HepG2 (cell line): ENCODE data around the gene ARHGAP31. TPM values are rescaled to one million over a fixed set of nuclear protein-coding genes. Genes with fewer than 3 reads are reported as not detected.

Experiments used
- ATAC-seq: fragments of 200-7000 bp; cut with Tn5 transposase; 3 replicates; pipeline ENCODE4 v1.9.1; 2020; ENCODE audit warnings: mild to moderate bottlenecking, moderate library complexity
- BruUV-seq: library from RNA; stranded (reverse); fragments of 400-500 nt; replicated peaks from 2 replicates; lab custom pipeline; 2021; lab: Mats Ljungman, UMichigan
- CTCF ChIA-PET: fragments of 300-600 bp; formaldehyde crosslinking; extraction: SDS; loops from one replicate; lab custom pipeline; 2021; ENCODE audit warnings: low total read pairs, inconsistent platforms, low intra/inter-chr PET ratio; lab: Yijun Ruan, JAX
- POLR2A ChIA-PET: fragments of 350-600 bp; sonication (Branson Sonifier 250); formaldehyde crosslinking; loops from one replicate; lab custom pipeline; 2020; ENCODE audit warnings: antibody characterized with exemption, inconsistent platforms; lab: Yijun Ruan, JAX
- DNase-seq: peaks from one replicate; pipeline ENCODE4 v3.0.0-alpha.2; 2015; ENCODE audit warnings: low spot score
- FAIRE-seq: peaks from 3 replicates; lab custom pipeline; 2011; peaks lifted over from hg19 to GRCh38; lab: Jason Lieb, UNC
- H2AFZ ChIP-seq: one replicate; pipeline ENCODE4 v1.6.1; 2011; ENCODE audit warnings: low read length, inconsistent platforms
- H3K27ac ChIP-seq: fragments of 300-600 bp; 3 replicates; pipeline ENCODE4 v1.8.0; 2011; ENCODE audit warnings: mixed run types, mild to moderate bottlenecking, mixed read lengths, low read length, inconsistent platforms; ENCODE audit not compliant: insufficient read depth; ENCODE audit errors: extremely low read length
- H3K27me3 ChIP-seq, 2 experiments: fragments of 200-600 bp in 1 of 2; 2 replicates in 1 of 2; 3 replicates in 1 of 2; pipeline versions ENCODE4 v1.6.0 to v1.8.0; 2011; ENCODE audit warnings: low read length in 2 of 2, mild to moderate bottlenecking in 2 of 2, moderate library complexity in 2 of 2, inconsistent platforms in 1 of 2; ENCODE audit not compliant: insufficient read depth in 2 of 2, control insufficient read depth in 1 of 2
- H3K36me3 ChIP-seq, 2 experiments: fragments of 200-600 bp in 1 of 2; replicated peaks in 1 of 2; 2 replicates in 1 of 2; 3 replicates in 1 of 2; pipeline versions ENCODE4 v1.5.1 to v1.8.0; 2011; ENCODE audit warnings: low read length in 2 of 2, inconsistent platforms in 1 of 2; ENCODE audit not compliant: insufficient read depth in 2 of 2, control insufficient read depth in 1 of 2
- H3K4me1 ChIP-seq: 2 replicates; pipeline ENCODE4 v1.5.1; 2012; ENCODE audit warnings: low read length, inconsistent platforms; ENCODE audit not compliant: insufficient read depth
- H3K4me2 ChIP-seq: 2 replicates; pipeline ENCODE4 v1.6.0; 2011; ENCODE audit warnings: low read depth, low read length, inconsistent platforms
- H3K4me3 ChIP-seq, 3 experiments: fragments of 200-600 bp in 1 of 3; sonication (generic), shearing (Covaris generic) in 1 of 3; replicated peaks in 1 of 3; 2 replicates each; pipeline ENCODE4 v1.5.1; 2011 to 2016; ENCODE audit warnings: low read length in 3 of 3, inconsistent platforms in 2 of 3, low read depth in 2 of 3, mild to moderate bottlenecking in 2 of 3, control low read depth in 1 of 3, mixed read lengths in 1 of 3; ENCODE audit not compliant: insufficient read depth in 1 of 3
- H3K79me2 ChIP-seq: one replicate; pipeline ENCODE4 v1.6.1; 2011; ENCODE audit warnings: low read length, inconsistent platforms; ENCODE audit not compliant: insufficient read depth
- H3K9ac ChIP-seq: 2 replicates; pipeline ENCODE4 v1.6.0; 2011; ENCODE audit warnings: mild to moderate bottlenecking, low read depth, low read length, inconsistent platforms; ENCODE audit not compliant: insufficient read depth
- H3K9me3 ChIP-seq: 2 replicates; pipeline ENCODE4 v1.5.1; 2012; ENCODE audit warnings: mild to moderate bottlenecking, low read length
- H4K20me1 ChIP-seq: 2 replicates; pipeline ENCODE4 v1.6.0; 2011; ENCODE audit warnings: inconsistent platforms, mild to moderate bottlenecking, low read length, moderate library complexity; ENCODE audit not compliant: insufficient read depth
- CHD4 ChIP-seq: fragments of 200-600 bp; sonication (generic); IDR thresholded peaks from 2 replicates; pipeline ENCODE4 v1.7.0; 2017; ENCODE audit warnings: mild to moderate bottlenecking, low read length, borderline replicate concordance
- HNF4A ChIP-seq: sonication (generic); formaldehyde crosslinking; IDR thresholded peaks from 2 replicates; pipeline ENCODE4 v1.4.0; 2020; ENCODE audit warnings: missing genetic modification reagents
- KLF15 ChIP-seq: sonication (generic); formaldehyde crosslinking; IDR thresholded peaks from 2 replicates; pipeline ENCODE4 v1.8.1; 2023; ENCODE audit warnings: borderline replicate concordance, mild to moderate bottlenecking, inconsistent platforms, missing genetic modification reagents, mixed read lengths
- NCOA2 ChIP-seq: sonication (generic); formaldehyde crosslinking; IDR thresholded peaks from 2 replicates; pipeline ENCODE4 v1.8.0; 2022; ENCODE audit warnings: inconsistent platforms
- SALL1 ChIP-seq: sonication (generic); formaldehyde crosslinking; IDR thresholded peaks from 2 replicates; pipeline ENCODE4 v1.8.0; 2022; ENCODE audit warnings: mild to moderate bottlenecking, missing genetic modification reagents
- SKIL ChIP-seq: sonication (generic); formaldehyde crosslinking; IDR thresholded peaks from 2 replicates; pipeline ENCODE4 v1.8.0; 2022; ENCODE audit warnings: missing genetic modification reagents, mild to moderate bottlenecking, moderate library complexity, borderline replicate concordance
- SMC3 ChIP-seq: IDR thresholded peaks from 2 replicates; pipeline ENCODE4 v1.6.1; 2011; ENCODE audit warnings: low read length, improper control_type of control experiment
- ZBTB2 ChIP-seq: sonication (generic); formaldehyde crosslinking; IDR thresholded peaks from 2 replicates; pipeline ENCODE4 v1.8.0; 2022; ENCODE audit warnings: low read depth, missing genetic modification reagents
- ZNF143 ChIP-seq: sonication (generic); formaldehyde crosslinking; IDR thresholded peaks from 2 replicates; pipeline ENCODE4 v1.4.0; 2020; ENCODE audit warnings: missing genetic modification reagents
- ZNF446 ChIP-seq: sonication (generic); formaldehyde crosslinking; IDR thresholded peaks from 2 replicates; pipeline ENCODE4 v1.5.0; 2020; ENCODE audit warnings: mild to moderate bottlenecking, missing genetic modification reagents
- ZNF503 ChIP-seq: sonication (generic); formaldehyde crosslinking; IDR thresholded peaks from 2 replicates; pipeline ENCODE4 v1.4.0; 2020; ENCODE audit warnings: missing genetic modification reagents
- ZNF562 ChIP-seq: sonication (generic); formaldehyde crosslinking; IDR thresholded peaks from 2 replicates; pipeline ENCODE4 v1.8.0; 2022; ENCODE audit warnings: missing genetic modification reagents, borderline replicate concordance
- ZNF7 ChIP-seq: IDR thresholded peaks from 2 replicates; pipeline ENCODE4 v1.6.1; 2016; ENCODE audit warnings: missing biosample characterization, missing genetic modification reagents
- WGBS: methylation state at CpG from one replicate; pipeline ENCODE4 v1.1.6; 2017; ENCODE audit warnings: low lambda C conversion rate; 5-methylcytosine and 5-hydroxymethylcytosine counted together
- in situ Hi-C: cut with HindIII; loops from 2 replicates; pipeline ENCODE4 v1.10.0; 2017; ENCODE audit warnings: low pct_unique_long_range_greater_than_20kb; ENCODE audit not compliant: extremely low pct_ligation_motif_present
- intact Hi-C: fragments of 100-400 bp; cut with micrococcal nuclease; formaldehyde crosslinking; loops from one replicate; pipeline ENCODE4 v1.10.0; 2022; ENCODE audit not compliant: unreplicated experiment
- polyA plus RNA-seq, 8 experiments: library from polyadenylated mRNA; depleted of rRNA in 3 of 8; stranded (reverse) in 7 of 8; unstranded in 1 of 8; fragments of >200 nt; fragmentation: Illumina TruSeq in 4 of 8; extraction: Trizol in 4 of 8; gene quantifications; 2 replicates each; pipeline versions ENCODE4 v1.2.1 to v1.2.3, GENCODE V29; 2011 to 2016; ENCODE audit warnings: low read depth in 4 of 8, missing spikeins in 1 of 8, mixed read lengths in 1 of 8; ENCODE audit not compliant: insufficient read depth in 1 of 8
- total RNA-seq, 5 experiments: library from RNA; depleted of rRNA; stranded (reverse); fragments of >200 nt; fragmentation: Illumina TruSeq; extraction: Trizol; gene quantifications; 2 replicates each; pipeline ENCODE4 v1.2.3, GENCODE V29; 2016; ENCODE audit warnings: low read depth in 1 of 5

The ARHGAP31 gene
- total and polyA plus RNA-seq, 2 of the 13 experiments (the other 11 are each of a cell fraction or from before 2014, with no cell fraction given) = not detected

- Histone ChIP-seq H3K9ac (no peak overlapping the region), H3K27ac (no peak overlapping the region), H3K9me3 (no peaks in the 10 kb centered on the region), H3K4me1 (no peaks in the 10 kb centered on the region), H3K4me3 (no peak overlapping the region), H3K79me2 (no peaks in the 10 kb centered on the region), H3K4me2 (no peak overlapping the region), H3K27me3 (no peaks in the 10 kb centered on the region; a peak in 2 of 5 replicates), H3K36me3 (no peaks in the 10 kb centered on the region), H2AFZ (no peak overlapping the region), H4K20me1 (no peaks in the 10 kb centered on the region)
- in situ Hi-C loops (no loop called here), intact Hi-C loops (no loop called here)
- ChIA-PET CTCF (no interaction called here), POLR2A (no interaction called here)
- FAIRE-seq (no peak), DNase-seq (no peak), ATAC-seq (peak; percentile 79)
- WGBS = 13% methylated on average over 1 of the region's 1 CpG
- no peak for TF ChIP-seq ZNF143 (CRISPR knock-in tag)
- TF ChIP-seq ZNF7 (CRISPR knock-in tag) = peak; percentile 51; the same call in 1 of the 2 replicates
- TF ChIP-seq CHD4 = no peak
- no peak for TF ChIP-seq ZBTB2 (CRISPR knock-in tag)
- no peak for TF ChIP-seq ZNF562 (CRISPR knock-in tag)
- TF ChIP-seq HNF4A (CRISPR knock-in tag) = peak; percentile 57; the same call in 1 of the 2 replicates
- 0 out of 2 replicates have a peak, but pooled peaks have one; percentile 11 for TF ChIP-seq SALL1 (CRISPR knock-in tag)
- no TSS peak for BruUV-seq
These were observed 10.1 kb downstream of the ARHGAP31 start for GRCh38 chr3:119304201-119304713.

- no peaks in the 10 kb centered on the region for H3K79me2 ChIP-seq
- FAIRE-seq = no peak
- no peak overlapping the region for H3K4me3 ChIP-seq
- WGBS = 77% methylated on average over 1 of the region's 1 CpG
- POLR2A ChIA-PET = no interaction called here
- no peak for ATAC-seq
- CTCF ChIA-PET = no interaction called here
- H3K4me2 ChIP-seq = no peak overlapping the region
- in situ Hi-C loops (no loop called here), intact Hi-C loops (no loop called here)
- no peaks in the 10 kb centered on the region for H3K9me3 ChIP-seq
- no TSS peak for BruUV-seq
- DNase-seq = no peak
- H2AFZ ChIP-seq = no peak overlapping the region
- H3K27me3 ChIP-seq = no peaks in the 10 kb centered on the region; a peak in 2 of 5 replicates
- no peak overlapping the region for H3K27ac ChIP-seq
- H3K9ac ChIP-seq = no peak overlapping the region
- H4K20me1 ChIP-seq = no peaks in the 10 kb centered on the region
- H3K36me3 ChIP-seq = no peaks in the 10 kb centered on the region
- no peaks in the 10 kb centered on the region for H3K4me1 ChIP-seq
- no peak for TF ChIP-seq KLF15 (CRISPR knock-in tag)
- TF ChIP-seq ZNF446 = no peak
- no peak for TF ChIP-seq SKIL (CRISPR knock-in tag)
- TF ChIP-seq ZNF503 (CRISPR knock-in tag) = no peak
- no peak for TF ChIP-seq NCOA2 (CRISPR knock-in tag)
- TF ChIP-seq SMC3 = no peak
These were observed 11.1 kb downstream of the ARHGAP31 start for GRCh38 chr3:119305286-119305685.
